D721Med (cell line): ENCODE results near the gene CDH26.

Experiments
- DNase-seq: peaks from one replicate; pipeline ENCODE4 v3.0.0; 2011; ENCODE audit warnings: low spot score; ENCODE audit not compliant: insufficient read length
- FAIRE-seq: peaks from 2 replicates; lab custom pipeline; 2011; peaks lifted over from hg19 to GRCh38; lab: Jason Lieb, UNC
- TF ChIP-seq, protein P1 (sequence below): IDR thresholded peaks from 2 replicates; pipeline ENCODE4 v1.5.1; 2012; ENCODE audit warnings: mild to moderate bottlenecking, control low read depth; ENCODE audit not compliant: insufficient read depth; ENCODE audit errors: missing control alignments

Gene CDH26

DNA sequence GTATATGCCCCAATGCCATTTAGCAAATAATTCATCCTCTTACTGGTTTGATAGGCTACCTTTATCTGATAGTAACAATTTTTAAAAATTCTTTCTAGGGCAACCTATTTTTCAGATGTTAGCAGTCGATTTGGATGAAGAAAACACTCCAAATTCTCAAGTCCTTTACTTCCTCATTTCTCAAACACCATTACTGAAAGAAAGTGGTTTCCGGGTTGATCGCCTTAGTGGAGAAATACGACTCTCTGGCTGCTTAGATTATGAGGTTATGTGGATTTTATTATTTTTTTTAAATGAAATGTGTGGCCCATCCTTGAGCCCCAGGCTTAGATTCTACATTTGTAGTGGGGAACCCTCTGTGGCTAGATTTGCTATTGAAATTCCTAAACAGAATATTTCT is 26.3 kb downstream of the CDH26 start:
- TF ChIP-seq, protein P1, sequence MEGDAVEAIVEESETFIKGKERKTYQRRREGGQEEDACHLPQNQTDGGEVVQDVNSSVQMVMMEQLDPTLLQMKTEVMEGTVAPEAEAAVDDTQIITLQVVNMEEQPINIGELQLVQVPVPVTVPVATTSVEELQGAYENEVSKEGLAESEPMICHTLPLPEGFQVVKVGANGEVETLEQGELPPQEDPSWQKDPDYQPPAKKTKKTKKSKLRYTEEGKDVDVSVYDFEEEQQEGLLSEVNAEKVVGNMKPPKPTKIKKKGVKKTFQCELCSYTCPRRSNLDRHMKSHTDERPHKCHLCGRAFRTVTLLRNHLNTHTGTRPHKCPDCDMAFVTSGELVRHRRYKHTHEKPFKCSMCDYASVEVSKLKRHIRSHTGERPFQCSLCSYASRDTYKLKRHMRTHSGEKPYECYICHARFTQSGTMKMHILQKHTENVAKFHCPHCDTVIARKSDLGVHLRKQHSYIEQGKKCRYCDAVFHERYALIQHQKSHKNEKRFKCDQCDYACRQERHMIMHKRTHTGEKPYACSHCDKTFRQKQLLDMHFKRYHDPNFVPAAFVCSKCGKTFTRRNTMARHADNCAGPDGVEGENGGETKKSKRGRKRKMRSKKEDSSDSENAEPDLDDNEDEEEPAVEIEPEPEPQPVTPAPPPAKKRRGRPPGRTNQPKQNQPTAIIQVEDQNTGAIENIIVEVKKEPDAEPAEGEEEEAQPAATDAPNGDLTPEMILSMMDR = no peak
- no peak for FAIRE-seq
- no peak for DNase-seq

DNA sequence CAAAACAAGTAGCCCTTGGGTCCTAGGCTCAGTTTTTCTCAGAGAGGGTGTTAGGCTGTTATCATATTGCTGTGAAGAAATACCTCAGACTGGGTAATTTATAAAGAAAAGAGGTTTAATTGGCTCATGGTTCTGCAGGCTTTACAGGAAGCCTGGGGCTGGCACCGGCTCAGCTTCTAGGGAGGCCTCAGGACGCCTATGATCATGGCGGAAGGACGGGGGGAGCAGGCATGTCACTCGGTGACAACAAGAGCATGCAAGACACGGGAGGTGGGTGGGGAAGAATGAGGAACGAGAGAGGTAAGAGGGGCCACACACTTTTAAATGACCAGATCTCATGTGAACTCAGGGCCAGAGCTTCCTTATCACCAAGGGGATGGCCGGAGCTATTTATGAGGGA is 26.9 kb downstream of the CDH26 start:
- DNase-seq (no peak), FAIRE-seq (no peak)
- TF ChIP-seq, protein P1 = no peak

GRCh38 chr20:59985864-59986263 is 27.6 kb downstream of the CDH26 start:
- FAIRE-seq (no peak), DNase-seq (no peak)
- TF ChIP-seq, protein P1 = no peak

DNA sequence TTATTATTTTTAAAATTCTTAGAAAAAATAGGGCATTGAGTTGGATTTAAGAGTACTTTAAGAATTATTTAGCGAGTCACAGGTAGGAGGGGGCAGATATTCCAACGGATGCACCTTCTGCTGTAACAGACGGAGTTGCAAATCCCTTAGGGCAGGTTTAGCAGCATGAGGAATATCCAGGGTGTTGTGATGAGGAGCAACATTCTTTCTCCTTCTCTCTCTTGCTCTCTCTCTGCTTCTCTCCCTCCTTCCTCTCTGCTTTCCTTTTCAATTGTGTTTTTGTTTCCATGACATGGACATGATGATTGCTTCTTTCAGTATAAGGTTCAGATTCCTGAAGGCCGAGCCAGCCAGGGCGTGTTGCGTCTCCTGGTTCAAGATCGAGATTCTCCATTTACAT is 28.9 kb downstream of the CDH26 start:
- TF ChIP-seq, protein P1 = no peak
- DNase-seq (no peak), FAIRE-seq (no peak)

GRCh38 chr20:59988141-59988540 is 29.9 kb downstream of the CDH26 start:
- DNase-seq (no peak), FAIRE-seq (no peak)
- TF ChIP-seq, protein P1 = no peak

DNA sequence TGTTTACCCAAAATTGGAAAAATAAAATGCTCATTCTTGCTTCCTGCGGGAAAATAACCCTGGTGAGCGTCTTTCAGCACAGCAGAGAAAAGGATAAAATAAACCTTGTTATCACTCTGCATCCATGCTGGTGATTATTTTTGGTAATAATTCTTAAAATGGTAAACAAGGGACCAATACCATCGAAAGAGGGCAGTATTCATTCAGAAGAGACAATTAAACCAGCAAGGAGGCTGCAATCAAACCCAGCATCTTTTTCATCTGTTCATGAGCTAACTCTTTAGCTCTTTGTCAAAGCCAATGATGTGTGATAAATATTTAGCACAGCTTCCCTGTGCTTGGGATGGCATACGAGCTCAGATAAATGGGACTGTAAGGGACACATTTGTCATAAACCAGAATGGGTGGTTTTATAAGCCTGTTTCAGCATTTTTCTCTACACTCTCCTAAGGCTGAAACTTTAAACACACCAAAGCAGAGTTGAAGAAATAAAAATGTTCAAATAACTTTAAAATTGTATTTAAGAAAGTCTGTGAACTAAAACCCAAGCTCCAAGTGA is 34.4 kb downstream of the CDH26 start:
- FAIRE-seq (no peak), DNase-seq (no peak)
- TF ChIP-seq, protein P1 = no peak

- no peak for DNase-seq
- TF ChIP-seq, protein P1 = no peak
- FAIRE-seq = no peak
Measured at GRCh38 chr20:59993736-59994430, 35.7 kb downstream of the CDH26 start.
